Hematopoietic multipotent progenitor cell treated with erythropoietin and hydrocortisone succinate and interleukin-3 and kit ligand, for 17 days (in vitro differentiated cells): ENCODE results near the gene LHFPL6.

Experiments
- DNase-seq: peaks from one replicate; pipeline ENCODE4 v3.0.0-alpha.2; 2015; ENCODE audit warnings: low spot score

Gene LHFPL6

DNA sequence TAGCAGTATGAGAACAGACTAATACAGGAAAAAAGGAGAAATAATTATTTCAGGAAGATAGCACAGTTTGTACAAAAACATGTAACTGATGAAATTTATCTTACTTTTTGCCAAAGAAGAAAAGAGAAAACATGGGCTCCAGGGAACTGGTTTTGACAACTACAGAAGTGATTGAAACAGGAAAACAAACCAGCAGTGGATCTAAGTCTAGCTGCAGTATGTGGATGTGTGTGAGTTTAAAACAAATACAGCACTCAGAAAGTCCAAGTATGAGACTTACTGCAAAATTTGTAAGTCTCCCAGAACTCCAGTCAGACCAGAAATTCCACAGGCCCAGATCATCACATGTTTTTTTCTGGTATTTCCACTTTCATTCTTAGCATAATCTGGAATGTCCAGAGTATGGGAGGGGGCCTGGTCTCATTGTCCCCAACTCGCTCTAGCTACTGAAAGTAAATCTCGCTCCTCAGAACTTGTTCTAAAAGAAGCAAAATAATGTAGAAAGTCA is 305.3 kb downstream of the LHFPL6 start:
- no peak for DNase-seq

DNA sequence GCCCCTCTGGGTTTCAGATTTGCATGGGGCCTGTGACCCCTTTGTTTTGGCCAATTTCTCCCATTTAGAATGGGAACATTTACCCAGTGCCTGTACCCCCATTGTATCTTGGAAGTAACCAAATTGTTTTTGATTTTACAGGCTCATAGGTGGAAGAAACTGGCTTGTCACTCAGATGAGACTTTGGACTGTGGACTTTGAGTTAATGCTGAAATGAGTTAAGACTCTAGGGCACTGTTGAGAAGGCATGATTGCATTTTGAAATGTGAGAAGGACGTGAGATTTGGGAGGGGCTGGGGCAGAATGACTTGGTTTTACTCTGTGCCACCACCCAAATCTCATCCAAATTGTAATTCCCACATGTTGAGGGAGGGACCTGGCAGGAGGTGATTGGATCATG is 306.0 kb downstream of the LHFPL6 start:
- no peak for DNase-seq

- DNase-seq = no peak
Observed at GRCh38 chr13:39296193-39296592, 306.8 kb downstream of the LHFPL6 start.
